ENCODE measurements around the gene ZNF605. TPM values are rescaled to one million over a fixed set of nuclear protein-coding genes. Genes with fewer than 3 reads are reported as not detected.
"Not testable (repeated sequence)": the region's sequence is repeated elsewhere in the genome, so short reads cannot be mapped to it uniquely, and the experiment has no call there.

ZNF605 gene
- polyA plus RNA-seq, 1 donor from 2014 or later: 22.6 TPM

DNA sequence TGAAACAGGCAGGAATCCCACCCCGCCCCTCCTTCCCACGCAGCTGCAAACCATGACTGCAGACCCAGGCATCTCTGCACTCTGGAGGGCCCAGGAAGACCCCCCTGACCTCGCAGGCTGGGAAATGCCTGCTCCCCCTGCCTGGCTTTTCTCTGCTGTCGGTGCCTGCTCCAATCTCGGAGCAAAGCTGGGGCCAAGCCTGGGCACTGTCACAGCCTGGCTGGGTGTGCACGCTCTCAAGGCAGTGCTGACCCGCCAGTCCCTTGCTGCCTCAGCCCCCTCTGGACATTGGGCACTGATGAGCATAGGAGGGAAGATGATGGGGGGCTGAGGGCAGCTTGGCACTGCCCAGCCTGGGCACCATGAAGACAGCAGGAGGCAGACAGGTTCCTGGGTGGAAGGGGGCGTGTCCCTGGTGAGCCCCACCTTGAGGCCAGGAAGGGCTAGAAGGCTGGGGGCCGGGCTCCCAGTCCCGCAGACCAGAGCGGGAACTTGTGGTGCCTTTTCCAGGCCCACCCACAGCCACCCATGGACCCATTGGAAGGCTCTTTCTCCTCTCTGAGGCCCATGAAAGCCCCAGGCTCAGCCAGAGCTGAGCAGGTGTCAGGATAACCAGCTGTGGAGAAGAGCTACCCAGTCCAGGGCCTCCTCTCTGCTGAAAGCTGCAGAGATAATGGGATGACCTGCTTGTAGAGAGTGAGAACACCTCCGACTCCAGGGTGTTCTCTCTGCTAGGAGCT lies 10.7 kb upstream of the ZNF605 start:
- Histone ChIP-seq H3K36me3 (ENCODE audit: insufficient read depth, low read length) (no peaks in the 10 kb centered on the region), H3K9ac (ENCODE audit: low read length) (no peak overlapping the region), H3F3A (ENCODE audit: insufficient read depth, low read length, poor library complexity, severe bottlenecking) (no peaks in the 10 kb centered on the region), H3K27me3 (ENCODE audit: insufficient read depth, low read depth, low read length) (no peaks in the 10 kb centered on the region), H3K9me3 (ENCODE audit: low read length) (peaks cover 12% of the 10 kb centered on the region), H3K27ac (ENCODE audit: low read length) (no peak overlapping the region), H3K9me2 (ENCODE audit: insufficient read depth, low read length) (no peaks in the 10 kb centered on the region), H3K4me3 (ENCODE audit: low read length) (no peak overlapping the region), H4K20me1 (ENCODE audit: insufficient read depth) (no peaks in the 10 kb centered on the region), H3K4me2 (ENCODE audit: low read length) (no peak overlapping the region), H2AFZ (ENCODE audit: low read depth, low read length) (no peak overlapping the region), H3K79me2 (replicated peaks; ENCODE audit: insufficient read depth, low read length) (no peaks in the 10 kb centered on the region)
- TF ChIP-seq SMC3 (conservative IDR thresholded peaks at IDR 0.05; ENCODE audit: poor library complexity): no peak
- no peak for TF ChIP-seq EP300 (conservative IDR thresholded peaks at IDR 0.05; ENCODE audit: poor library complexity, severe bottlenecking)
- no peak for TF ChIP-seq EZH2 (IDR thresholded peaks at IDR 0.05; ENCODE audit: borderline replicate concordance, insufficient read depth, low read length, poor library complexity, severe bottlenecking)
- no peak for TF ChIP-seq POLR2AphosphoS5 (IDR thresholded peaks at IDR 0.05)
- no peak for TF ChIP-seq TAF1 (IDR thresholded peaks at IDR 0.05; ENCODE audit: low read depth)
- TF ChIP-seq, protein P1, sequence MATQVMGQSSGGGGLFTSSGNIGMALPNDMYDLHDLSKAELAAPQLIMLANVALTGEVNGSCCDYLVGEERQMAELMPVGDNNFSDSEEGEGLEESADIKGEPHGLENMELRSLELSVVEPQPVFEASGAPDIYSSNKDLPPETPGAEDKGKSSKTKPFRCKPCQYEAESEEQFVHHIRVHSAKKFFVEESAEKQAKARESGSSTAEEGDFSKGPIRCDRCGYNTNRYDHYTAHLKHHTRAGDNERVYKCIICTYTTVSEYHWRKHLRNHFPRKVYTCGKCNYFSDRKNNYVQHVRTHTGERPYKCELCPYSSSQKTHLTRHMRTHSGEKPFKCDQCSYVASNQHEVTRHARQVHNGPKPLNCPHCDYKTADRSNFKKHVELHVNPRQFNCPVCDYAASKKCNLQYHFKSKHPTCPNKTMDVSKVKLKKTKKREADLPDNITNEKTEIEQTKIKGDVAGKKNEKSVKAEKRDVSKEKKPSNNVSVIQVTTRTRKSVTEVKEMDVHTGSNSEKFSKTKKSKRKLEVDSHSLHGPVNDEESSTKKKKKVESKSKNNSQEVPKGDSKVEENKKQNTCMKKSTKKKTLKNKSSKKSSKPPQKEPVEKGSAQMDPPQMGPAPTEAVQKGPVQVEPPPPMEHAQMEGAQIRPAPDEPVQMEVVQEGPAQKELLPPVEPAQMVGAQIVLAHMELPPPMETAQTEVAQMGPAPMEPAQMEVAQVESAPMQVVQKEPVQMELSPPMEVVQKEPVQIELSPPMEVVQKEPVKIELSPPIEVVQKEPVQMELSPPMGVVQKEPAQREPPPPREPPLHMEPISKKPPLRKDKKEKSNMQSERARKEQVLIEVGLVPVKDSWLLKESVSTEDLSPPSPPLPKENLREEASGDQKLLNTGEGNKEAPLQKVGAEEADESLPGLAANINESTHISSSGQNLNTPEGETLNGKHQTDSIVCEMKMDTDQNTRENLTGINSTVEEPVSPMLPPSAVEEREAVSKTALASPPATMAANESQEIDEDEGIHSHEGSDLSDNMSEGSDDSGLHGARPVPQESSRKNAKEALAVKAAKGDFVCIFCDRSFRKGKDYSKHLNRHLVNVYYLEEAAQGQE (IDR thresholded peaks at IDR 0.05; ENCODE audit: borderline replicate concordance): no peak
- TF ChIP-seq MXI1 (conservative IDR thresholded peaks at IDR 0.05; ENCODE audit: poor library complexity, severe bottlenecking): no peak
- TF ChIP-seq RAD21 (conservative IDR thresholded peaks at IDR 0.05): no peak
- TF ChIP-seq, protein P2, sequence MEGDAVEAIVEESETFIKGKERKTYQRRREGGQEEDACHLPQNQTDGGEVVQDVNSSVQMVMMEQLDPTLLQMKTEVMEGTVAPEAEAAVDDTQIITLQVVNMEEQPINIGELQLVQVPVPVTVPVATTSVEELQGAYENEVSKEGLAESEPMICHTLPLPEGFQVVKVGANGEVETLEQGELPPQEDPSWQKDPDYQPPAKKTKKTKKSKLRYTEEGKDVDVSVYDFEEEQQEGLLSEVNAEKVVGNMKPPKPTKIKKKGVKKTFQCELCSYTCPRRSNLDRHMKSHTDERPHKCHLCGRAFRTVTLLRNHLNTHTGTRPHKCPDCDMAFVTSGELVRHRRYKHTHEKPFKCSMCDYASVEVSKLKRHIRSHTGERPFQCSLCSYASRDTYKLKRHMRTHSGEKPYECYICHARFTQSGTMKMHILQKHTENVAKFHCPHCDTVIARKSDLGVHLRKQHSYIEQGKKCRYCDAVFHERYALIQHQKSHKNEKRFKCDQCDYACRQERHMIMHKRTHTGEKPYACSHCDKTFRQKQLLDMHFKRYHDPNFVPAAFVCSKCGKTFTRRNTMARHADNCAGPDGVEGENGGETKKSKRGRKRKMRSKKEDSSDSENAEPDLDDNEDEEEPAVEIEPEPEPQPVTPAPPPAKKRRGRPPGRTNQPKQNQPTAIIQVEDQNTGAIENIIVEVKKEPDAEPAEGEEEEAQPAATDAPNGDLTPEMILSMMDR (IDR thresholded peaks at IDR 0.05; ENCODE audit: poor library complexity, severe bottlenecking): no peak

DNA sequence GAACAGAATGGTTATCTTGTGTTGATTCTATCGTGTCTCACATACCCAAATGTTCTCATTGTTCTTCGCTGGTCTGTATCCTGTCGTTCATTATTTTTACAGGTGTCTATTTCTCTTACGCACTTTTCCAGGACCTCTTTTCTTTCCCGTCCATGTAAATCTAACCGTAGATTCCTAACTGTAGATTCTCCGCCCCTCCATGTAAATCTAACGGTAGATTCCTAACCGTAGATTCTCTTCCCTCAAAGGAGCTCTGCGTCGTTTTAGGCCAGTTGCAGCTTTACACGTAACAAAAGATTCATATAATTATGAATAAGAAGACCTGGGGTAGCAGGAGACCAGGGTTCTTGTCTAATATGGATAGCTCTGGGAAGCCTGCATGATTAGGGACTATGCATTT lies 9.7 kb upstream of the ZNF605 start:
- no peak overlapping the region for H3K4me3 ChIP-seq (ENCODE audit: low read length)
- no peak overlapping the region for H3K4me2 ChIP-seq (ENCODE audit: low read length)
- no peaks in the 10 kb centered on the region for H3K9me2 ChIP-seq (ENCODE audit: insufficient read depth, low read length)
- no peak for TF ChIP-seq EP300 (conservative IDR thresholded peaks at IDR 0.05; ENCODE audit: poor library complexity, severe bottlenecking)
- no peak for TF ChIP-seq EZH2 (IDR thresholded peaks at IDR 0.05; ENCODE audit: borderline replicate concordance, insufficient read depth, low read length, poor library complexity, severe bottlenecking)
- TF ChIP-seq, protein P2 (IDR thresholded peaks at IDR 0.05; ENCODE audit: poor library complexity, severe bottlenecking): no peak
- TF ChIP-seq SMC3 (conservative IDR thresholded peaks at IDR 0.05; ENCODE audit: poor library complexity): no peak
- no peak for TF ChIP-seq MXI1 (conservative IDR thresholded peaks at IDR 0.05; ENCODE audit: poor library complexity, severe bottlenecking)
- no peak for TF ChIP-seq POLR2AphosphoS5 (IDR thresholded peaks at IDR 0.05)
- TF ChIP-seq, protein P1 (IDR thresholded peaks at IDR 0.05; ENCODE audit: borderline replicate concordance): no peak
- no peak for TF ChIP-seq TAF1 (IDR thresholded peaks at IDR 0.05; ENCODE audit: low read depth)
- no peak for TF ChIP-seq RAD21 (conservative IDR thresholded peaks at IDR 0.05)
- no peak overlapping the region for H2AFZ ChIP-seq (ENCODE audit: low read depth, low read length)
- peaks cover 12% of the 10 kb centered on the region for H3K9me3 ChIP-seq (ENCODE audit: low read length)
- no peaks in the 10 kb centered on the region for H3K27me3 ChIP-seq (ENCODE audit: insufficient read depth, low read depth, low read length)
- no peak overlapping the region for H3K9ac ChIP-seq (ENCODE audit: low read length)
- no peaks in the 10 kb centered on the region for H3K36me3 ChIP-seq (ENCODE audit: insufficient read depth, low read length)
- H4K20me1 ChIP-seq (ENCODE audit: insufficient read depth): no peaks in the 10 kb centered on the region
- H3K27ac ChIP-seq (ENCODE audit: low read length): no peak overlapping the region
- no peaks in the 10 kb centered on the region for H3F3A ChIP-seq (ENCODE audit: insufficient read depth, low read length, poor library complexity, severe bottlenecking)
- H3K79me2 ChIP-seq (replicated peaks; ENCODE audit: insufficient read depth, low read length): no peaks in the 10 kb centered on the region

DNA sequence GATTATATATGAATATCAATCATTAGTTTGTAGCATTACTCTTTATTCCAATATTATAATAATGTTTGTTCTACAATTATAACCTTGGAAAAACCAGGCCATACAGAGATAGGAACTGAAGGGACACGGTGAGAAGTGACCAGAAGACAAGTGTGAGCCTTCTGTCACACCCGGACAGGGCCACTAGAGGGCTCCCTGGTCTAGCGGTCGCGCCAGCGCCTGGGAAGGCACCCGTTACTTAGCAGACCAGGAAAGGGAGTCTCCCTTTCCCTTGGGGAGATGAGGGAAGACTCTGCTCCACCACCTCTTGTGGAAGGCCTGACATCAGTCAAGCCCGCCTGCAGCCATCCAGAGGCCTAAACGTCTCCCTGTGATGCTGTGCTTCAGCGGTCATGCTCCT lies 7.8 kb upstream of the ZNF605 start:
- H3K9me2 ChIP-seq (ENCODE audit: insufficient read depth, low read length): not testable (repeated sequence)
- peaks cover 12% of the 10 kb centered on the region for H3K9me3 ChIP-seq (ENCODE audit: low read length)

More for the DNA sequence above, 7.8 kb upstream of the ZNF605 start:
- not testable (repeated sequence) for H3K36me3 ChIP-seq (ENCODE audit: insufficient read depth, low read length); H2AFZ ChIP-seq (ENCODE audit: low read depth, low read length); H3F3A ChIP-seq (ENCODE audit: insufficient read depth, low read length, poor library complexity, severe bottlenecking); H3K4me3 ChIP-seq (ENCODE audit: low read length); H3K27ac ChIP-seq (ENCODE audit: low read length); H3K9ac ChIP-seq (ENCODE audit: low read length); H3K79me2 ChIP-seq (replicated peaks; ENCODE audit: insufficient read depth, low read length); H3K4me2 ChIP-seq (ENCODE audit: low read length); H4K20me1 ChIP-seq (ENCODE audit: insufficient read depth); H3K27me3 ChIP-seq (ENCODE audit: insufficient read depth, low read depth, low read length)
